Fibroblast of skin of abdomen (primary cell): Measurements from ENCODE around the gene STXBP5L.
"Not testable (repeated sequence)": the region's sequence is repeated elsewhere in the genome, so short reads cannot be mapped to it uniquely, and the experiment has no call there.

Experiments
- DNase-seq: peaks from one replicate; pipeline ENCODE4 v3.0.0-alpha.2; 2013

Gene STXBP5L

DNA sequence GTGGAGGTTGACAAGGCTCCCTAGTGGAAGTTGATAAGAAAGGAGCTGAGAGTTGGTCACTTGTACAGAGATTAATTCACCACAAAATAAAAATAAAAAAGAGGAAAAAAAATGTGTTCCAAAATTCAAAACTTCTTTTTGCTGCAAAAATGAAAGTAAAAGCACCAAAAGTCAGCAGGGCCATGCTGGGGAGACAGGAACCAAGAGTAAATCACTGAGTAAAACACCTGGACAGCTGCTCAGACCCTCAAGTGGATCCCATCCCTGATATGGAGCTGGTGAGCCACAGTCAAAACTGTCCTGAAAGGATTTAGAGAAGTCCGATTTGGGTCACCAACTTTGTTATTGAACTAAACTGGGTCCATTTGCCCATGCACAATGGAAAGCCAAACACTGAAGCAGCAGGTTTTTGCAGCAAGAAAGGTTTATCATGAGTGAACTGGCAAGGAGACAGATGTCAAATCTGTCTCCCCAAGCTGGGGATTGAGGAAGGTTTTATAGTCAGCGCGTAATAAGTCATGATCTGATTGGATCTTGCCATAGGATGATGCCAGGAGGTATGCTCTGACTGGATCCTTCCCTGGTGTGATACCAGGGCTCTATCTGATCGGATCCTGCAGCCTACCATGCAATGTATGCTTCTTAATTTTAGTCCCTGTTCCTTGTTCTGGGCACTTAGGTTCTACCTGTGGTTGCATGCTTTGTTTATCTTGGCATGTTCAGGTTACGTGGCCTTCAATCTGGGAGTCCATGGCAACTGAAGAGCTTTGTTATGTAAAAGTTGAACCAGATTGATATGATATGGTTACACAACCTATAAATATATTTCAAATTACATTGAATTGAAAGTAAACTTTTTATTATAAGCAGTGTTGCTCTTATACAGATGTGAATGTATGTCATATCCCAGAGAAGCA lies 324.6 kb downstream of the STXBP5L start:
- no peak for DNase-seq

- DNase-seq: no peak
Measured at GRCh38 chr3:121243208-121243607, 335.2 kb downstream of the STXBP5L start.

DNA sequence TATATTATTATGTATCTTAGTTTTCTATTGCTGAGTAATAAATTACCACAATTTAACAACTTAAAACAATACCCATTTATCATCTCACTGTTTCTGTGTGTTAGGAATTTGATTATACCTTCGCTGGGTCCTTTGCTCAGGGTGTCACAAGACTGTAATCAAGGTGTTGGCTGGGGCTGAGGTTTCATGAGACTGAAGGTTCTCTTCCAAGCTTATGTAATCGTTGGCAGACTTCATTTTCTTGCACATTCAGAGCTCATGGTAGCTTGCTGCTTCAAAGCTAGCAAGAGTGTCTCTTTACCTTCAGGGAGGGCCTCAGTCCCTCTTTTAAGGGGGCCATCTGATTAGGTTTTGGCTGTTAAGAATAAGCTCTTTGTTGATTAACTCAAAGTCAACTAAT lies 344.7 kb downstream of the STXBP5L start:
- DNase-seq: no peak

- no peak for DNase-seq
Measured at GRCh38 chr3:121269389-121269788, 361.4 kb downstream of the STXBP5L start.

DNA sequence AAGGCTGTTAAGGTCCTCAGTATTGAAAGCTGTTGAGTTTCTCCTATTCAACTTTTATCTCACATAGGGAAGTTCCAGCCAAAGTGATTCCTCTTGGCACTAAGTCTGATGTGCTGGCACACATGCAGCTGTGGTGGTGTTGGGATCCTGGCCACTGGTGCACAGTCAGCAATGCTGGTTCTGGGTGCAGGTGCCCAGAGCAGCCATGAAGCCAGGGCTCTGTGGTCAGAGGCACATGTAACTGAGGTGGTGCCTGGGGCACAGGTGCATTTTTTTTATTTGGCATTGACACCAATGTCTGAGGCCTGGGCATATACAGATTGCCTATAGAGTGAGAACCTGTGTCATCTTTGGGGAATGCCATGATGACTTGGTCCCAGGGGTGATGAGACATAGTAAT lies 366.4 kb downstream of the STXBP5L start:
- DNase-seq: no peak

DNA sequence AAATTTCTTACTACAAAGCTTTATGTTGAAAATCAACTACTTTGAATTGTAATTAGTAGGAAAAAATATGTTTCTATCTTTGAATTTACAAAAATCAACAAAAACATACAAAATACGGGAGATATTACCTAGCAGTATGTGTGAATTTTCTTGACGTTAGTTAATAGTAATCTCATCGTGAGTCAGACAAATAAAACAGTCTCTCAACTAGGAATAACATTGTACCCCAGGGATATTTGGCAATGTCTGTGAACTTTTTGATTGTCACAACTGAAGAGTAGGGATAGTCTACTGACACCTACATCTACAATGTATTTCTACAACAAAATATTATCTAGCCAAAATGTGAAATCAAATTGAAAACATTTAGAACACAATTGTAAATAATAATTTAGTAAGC lies 387.4 kb downstream of the STXBP5L start:
- DNase-seq: no peak

DNA sequence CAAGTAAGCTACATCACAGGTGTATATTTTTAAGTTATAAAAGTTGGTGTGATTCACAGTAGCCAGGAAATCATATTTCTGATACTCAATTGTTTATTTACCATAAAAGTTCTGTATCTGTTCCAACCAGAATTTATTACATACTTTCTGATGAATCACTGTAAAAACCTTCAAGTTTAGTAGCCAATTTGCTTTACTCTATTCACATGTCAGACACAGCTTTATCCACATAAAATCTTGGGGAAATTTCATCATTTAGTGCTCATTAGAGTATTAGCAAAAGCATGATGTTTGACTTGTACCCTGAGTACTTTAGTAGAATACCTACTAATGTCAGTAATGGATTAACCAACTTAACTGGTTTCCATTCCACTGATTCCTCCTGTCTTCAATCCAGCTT lies 388.0 kb downstream of the STXBP5L start:
- no peak for DNase-seq

GRCh38 chr3:121324320-121324719 lies 416.3 kb downstream of the STXBP5L start:
- no peak for DNase-seq

GRCh38 chr3:121330118-121330517 lies 422.1 kb downstream of the STXBP5L start:
- DNase-seq: no peak

DNA sequence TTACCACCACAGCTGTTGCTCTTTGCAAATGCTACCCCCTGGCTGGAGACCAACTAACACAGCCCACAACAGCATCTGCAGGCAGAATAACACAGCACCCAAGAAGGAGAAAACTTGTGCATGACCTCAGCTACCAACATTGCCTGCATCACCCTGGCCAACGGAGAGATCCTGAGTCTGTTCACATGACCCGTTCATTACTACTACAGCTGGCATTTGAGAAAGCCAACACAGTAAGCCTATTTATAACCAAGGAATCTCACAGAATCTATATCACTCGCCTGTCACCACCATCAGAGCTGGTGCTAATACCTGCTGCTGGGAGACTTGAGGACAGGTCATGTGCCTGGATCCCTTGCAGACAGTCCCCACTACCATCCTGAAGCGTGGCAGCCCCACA lies 422.6 kb downstream of the STXBP5L start:
- no peak for DNase-seq

- DNase-seq: not testable (repeated sequence)
Measured at GRCh38 chr3:121355960-121356359, 448.0 kb downstream of the STXBP5L start.

DNA sequence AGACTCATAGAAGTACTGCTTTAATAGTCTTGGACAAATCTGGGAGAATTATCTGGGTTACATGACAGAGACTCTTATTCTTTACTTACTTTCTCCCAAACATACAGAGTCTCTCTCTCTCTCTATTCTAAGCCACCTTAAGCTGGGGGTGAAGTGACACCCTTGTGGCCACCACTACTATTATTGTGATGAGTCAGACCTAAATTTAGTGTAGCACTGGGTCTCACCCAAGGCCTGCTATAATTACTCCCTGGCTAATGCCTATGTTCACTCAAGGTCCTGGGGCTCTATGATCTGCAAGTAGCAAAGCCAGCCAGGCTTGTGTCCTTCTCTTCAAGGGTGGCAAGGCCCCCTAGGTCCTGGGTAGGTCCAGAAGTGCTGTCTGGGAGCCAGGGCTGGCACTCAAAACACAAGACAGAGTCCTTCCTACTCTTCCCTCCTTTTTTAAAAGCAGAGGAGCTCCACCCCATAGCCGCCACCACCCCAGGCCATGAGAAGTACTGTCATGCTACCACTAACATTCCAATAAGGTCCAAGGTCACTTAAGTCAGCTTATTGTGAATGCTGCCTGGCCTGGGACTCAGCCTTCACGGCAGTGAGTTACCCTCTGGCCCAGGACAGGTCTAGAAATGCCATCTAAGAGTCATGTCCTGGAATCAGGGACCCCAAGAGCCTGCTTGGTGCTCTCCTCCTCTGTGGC lies 454.2 kb downstream of the STXBP5L start:
- DNase-seq: no peak

DNA sequence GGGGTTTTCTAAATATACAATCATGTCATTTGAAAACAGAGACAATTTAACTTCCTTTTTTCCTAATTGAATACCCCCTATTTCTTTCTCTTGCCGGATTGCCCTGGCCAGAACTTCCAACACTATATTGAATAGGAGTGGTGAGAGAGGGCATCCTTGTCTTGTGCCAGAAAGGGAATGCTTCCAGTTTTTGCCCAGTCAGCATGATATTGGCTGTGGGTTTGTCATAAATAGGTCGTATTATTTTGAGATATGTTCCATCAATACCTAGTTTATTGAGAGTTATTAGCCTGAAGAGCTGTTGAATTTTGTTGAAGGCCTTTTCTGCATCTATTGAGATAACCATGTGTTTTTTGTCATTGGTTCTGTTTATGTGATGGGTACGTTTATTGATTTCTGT lies 480.3 kb downstream of the STXBP5L start:
- not testable (repeated sequence) for DNase-seq

GRCh38 chr3:121395967-121396366 lies 488.0 kb downstream of the STXBP5L start:
- not testable (repeated sequence) for DNase-seq

DNA sequence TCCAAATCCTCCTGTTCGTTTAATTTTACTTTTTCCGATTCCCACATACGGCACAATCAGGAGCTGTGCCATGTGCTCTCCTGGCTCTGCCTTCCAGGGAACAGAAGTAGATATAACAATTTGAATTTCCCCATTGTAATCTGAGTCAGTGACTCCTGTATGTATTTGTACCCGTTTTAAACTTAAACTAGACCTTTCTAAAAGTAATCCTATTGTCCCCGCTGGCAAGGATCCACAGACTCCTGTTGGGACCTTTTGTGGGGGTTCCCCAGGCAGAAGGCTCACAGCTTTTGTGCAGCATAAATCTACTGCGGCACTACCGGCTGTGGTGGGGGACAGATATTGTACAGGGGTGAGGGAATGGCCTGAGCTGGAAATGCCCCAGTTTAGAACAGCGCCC lies 490.0 kb downstream of the STXBP5L start:
- not testable (repeated sequence) for DNase-seq

GRCh38 chr3:121399820-121400219 lies 491.8 kb downstream of the STXBP5L start:
- no peak for DNase-seq

DNA sequence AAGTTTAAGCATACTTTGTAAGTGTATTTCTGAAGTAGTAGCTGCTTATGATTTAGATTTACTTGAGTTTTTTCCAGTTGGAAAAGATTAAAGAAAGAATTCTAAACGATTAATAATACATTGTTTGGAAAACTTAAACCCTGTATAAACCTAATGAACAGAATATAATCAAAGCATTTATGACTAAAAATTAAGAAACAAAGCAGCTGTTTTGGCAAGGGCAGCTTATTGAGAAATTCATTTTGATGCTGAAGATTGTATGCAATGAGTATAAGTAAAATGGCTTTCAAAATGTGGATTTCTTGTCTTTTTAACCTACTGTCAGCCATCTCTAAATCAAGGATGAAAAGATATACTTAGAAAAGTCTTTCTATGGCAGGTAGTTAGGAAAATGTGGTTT lies 497.6 kb downstream of the STXBP5L start:
- no peak for DNase-seq

GRCh38 chr3:121411523-121411922 lies 503.5 kb downstream of the STXBP5L start:
- peak; percentile 27 for DNase-seq

- DNase-seq: no peak
Measured at GRCh38 chr3:121414924-121415323, 506.9 kb downstream of the STXBP5L start.

DNA sequence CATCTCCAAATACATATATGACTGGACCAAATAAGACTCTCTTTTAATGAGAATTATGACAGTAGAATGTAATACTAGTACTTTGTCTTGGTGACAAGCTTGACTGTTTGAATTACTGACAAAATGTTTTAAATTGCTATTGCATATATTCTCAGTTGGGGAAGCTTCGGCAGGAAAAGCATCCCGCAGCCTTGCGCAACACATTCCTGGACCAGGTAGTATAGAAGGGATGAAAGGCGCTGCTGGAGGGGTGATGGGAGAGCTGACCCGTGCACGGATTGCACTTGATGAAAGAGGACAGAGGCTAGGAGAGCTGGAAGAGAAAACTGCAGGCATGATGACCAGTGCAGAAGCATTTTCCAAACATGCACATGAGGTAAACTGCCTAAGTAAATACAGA lies 510.2 kb downstream of the STXBP5L start:
- DNase-seq: no peak

DNA sequence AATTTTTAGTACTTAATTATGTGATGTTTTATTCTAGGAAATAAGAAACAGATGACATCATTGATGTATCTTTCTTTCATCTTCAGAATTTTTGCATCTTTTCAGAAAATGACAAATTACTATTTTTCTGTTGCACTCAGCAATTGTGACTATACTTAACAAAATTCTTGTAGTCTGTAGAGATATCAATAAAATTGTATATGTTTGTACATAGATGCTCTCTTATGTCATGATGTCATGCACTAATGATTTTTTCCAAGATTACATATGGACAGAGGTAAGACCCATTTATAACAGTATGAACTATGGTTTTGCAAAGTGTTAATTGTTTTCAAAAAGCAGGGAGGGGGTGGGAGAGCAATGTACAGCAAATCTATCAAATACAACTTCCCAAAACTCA lies 516.5 kb downstream of the STXBP5L start:
- no peak for DNase-seq

DNA sequence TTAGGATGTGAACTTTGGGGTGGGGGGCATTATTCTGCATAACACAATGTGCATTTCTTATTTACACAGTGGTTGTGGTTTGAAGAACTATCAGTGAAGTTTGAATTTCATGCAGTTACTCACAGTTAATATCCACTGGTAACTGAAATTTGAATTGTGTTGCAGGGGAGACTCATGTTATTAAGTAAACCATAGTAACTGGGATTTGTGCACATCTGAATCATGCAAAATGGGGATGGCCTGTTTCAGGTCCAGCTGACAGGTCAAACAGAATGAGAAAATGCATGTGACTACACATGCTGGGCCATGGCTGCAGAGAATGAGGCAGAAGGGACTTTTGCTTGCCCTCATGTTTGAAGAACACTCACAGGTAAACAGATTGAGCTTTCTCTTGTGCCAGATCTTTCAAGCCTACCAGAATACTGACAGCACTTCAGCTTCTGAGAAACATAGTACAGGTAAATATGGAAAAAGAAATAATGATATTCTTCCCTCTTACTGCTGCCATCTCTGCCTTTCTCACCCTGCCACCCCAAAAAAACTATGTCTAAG lies 522.7 kb downstream of the STXBP5L start:
- DNase-seq: no peak

DNA sequence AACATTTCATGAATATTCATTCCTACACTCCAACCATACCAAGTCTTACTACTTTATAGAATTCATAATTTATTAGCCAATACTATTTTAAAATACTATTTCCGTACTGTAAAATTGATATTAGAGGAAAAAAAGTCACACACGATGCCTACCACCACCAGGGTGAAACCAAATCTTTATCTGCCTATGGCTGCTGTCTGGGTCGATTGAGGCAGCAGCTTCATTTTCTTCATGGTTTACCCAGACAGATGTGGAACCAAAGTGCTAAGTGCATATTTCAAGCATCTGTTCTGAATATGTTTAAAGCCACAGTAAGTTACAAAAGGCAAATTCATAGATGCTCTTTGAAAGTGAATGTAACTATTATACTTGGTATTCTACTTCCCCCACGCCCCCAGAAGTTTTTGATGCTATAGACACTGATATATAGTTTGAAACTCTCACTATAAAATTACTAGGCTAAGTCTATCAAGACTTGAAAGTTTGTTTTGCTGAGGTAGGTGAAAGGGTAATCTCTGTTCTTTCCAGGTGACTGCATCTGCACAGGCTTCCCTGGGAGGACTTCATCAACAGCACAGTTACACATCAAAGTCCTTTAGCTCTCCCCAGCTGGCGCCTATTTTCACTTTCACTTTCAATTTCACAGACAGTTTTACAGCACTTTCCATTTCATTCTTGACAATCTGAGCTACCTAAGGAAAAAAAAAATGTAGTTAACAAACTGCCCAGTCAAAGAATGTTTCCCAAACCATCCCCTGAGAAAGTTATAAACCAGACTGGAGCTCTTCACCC lies 523.9 kb downstream of the STXBP5L start:
- DNase-seq: peak; percentile 56
